A673 (cell line): ENCODE results near the gene CD163L1.
"Not testable (repeated sequence)": the region's sequence is repeated elsewhere in the genome, so short reads cannot be mapped to it uniquely, and the experiment has no call there.

Experiments used
- CTCF ChIP-seq: fragments of 300-800, 200-600 bp; sonication (generic); conservative IDR thresholded peaks from 2 replicates; pipeline ENCODE4 v1.5.1; 2017; ENCODE audit warnings: low read depth, mild to moderate bottlenecking, antibody characterized with exemption, low read length, moderate library complexity, mixed read lengths
- EZH2 ChIP-seq: fragments of 200-600 bp; sonication (generic); IDR thresholded peaks from 2 replicates; pipeline ENCODE4 v1.6.1; 2017; ENCODE audit warnings: borderline replicate concordance, low read depth, mild to moderate bottlenecking, mixed read lengths, antibody characterized with exemption, low read length; ENCODE audit not compliant: poor library complexity, severe bottlenecking

DNA sequence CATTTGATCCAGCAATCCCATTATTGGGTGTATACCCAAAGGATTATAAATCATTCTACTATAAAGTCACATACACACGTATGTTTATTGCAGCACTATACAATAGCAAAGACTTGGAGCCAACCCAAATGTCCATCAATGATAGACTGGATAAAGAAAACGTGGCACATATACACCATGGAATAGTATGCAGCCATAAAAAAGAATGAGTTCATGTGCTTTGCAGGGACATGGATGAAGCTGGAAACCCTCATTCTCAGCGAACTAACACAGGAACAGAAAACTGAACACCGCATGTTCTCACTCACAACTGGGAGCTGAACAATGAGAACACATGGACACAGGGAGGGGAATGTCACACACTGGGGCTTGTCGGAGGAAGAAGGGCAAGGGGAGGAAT is 106.2 kb downstream of the CD163L1 start:
- TF ChIP-seq CTCF, EZH2: not testable (repeated sequence)
